ENCODE data around the gene NR2F1-AS1.

The NR2F1-AS1 gene

DNA sequence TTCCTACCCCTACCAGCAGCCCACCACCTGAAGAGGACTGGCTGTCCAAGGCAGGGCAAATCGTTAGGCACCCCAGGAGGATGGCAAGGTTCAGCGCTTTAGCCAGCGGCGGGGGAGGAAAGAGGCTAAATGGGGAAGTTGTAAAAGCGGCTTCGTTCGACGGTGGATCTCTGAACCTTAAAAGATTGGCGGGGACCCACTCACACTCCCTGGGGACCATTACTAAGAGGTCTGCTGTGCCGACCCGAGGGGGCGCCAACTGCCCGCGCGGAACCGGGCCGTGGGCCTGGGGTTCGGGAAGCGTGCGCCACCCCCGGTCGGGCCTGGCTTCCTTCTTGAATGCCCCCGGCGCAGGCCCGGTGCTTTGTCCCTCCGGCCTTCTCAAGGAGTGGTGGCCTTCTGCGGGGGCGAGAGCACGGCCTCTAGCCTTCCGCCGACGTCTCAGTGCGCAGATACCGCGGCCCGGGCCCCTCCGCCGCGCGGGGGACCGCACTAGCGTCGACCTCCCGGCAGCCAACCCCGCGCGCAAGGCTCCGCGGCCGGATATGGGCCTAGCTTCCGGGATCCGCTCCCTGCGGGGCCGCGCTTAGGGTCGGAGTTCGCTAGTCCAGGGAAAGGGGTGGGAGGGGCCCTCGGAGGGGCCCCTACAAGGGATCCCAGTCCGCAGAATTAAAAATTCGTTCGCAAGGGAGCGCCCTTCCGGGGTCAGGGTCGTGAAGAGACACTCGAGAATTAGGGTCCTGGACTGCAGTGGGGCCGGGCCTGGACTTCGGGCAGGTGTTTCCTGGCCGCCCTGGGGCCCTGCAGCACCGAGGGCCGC, 10.5 kb downstream of the NR2F1-AS1 start:
- H3K36me3 ChIP-seq (replicated peaks in 1 of 2; ENCODE audit: control insufficient read depth in 2 of 2, insufficient read depth in 2 of 2, low read length in 2 of 2), result peaks cover 0 to 72% of the 10 kb centered on the region in 2 donors
- DNase-seq (ENCODE audit: low spot score), result no peak
- peak overlapping the region; percentile 58 for H3K4me2 ChIP-seq (ENCODE audit: insufficient read depth, low read length, poor library complexity, severe bottlenecking)
- H3K4me3 ChIP-seq (ENCODE audit: low read length in 2 of 2), result no peak overlapping the region
- no peak overlapping the region for H4K8ac ChIP-seq (ENCODE audit: low read depth, low read length)
- no peak overlapping the region for H2AFZ ChIP-seq (ENCODE audit: low read length)
- peaks cover 0 to 45% (median 0%) of the 10 kb centered on the region in 3 experiments for H3K27me3 ChIP-seq (ENCODE audit: control insufficient read depth in 3 of 3, insufficient read depth in 3 of 3, low read depth in 1 of 3, low read length in 3 of 3)
- no peak overlapping the region for H2BK120ac ChIP-seq (ENCODE audit: low read depth, low read length)
- no peak overlapping the region for H3K9ac ChIP-seq (ENCODE audit: low read depth, low read length, poor library complexity)
- H2BK5ac ChIP-seq (ENCODE audit: low read length), result no peak overlapping the region
- peak overlapping the region; percentile 34 for H4K91ac ChIP-seq (ENCODE audit: low read depth, low read length, poor library complexity)
- no peak overlapping the region for H3K23ac ChIP-seq (ENCODE audit: low read depth, low read length, poor library complexity)
- peak overlapping the region; percentile 76 for H2BK12ac ChIP-seq (ENCODE audit: low read length)
- H2BK15ac ChIP-seq (ENCODE audit: low read length), result peak overlapping the region; percentile 12
- peak overlapping the region; percentile 6 for H2AK5ac ChIP-seq (ENCODE audit: low read depth, low read length)
- H3K9me3 ChIP-seq (replicated peaks in 1 of 2; ENCODE audit: control insufficient read depth in 2 of 2, insufficient read depth in 1 of 2, low read depth in 1 of 2, low read length in 2 of 2), result peaks cover 0 to 43% of the 10 kb centered on the region in 2 donors
- H3K4ac ChIP-seq (ENCODE audit: low read length), result no peak overlapping the region
- no peaks in the 10 kb centered on the region for H3K79me1 ChIP-seq (ENCODE audit: low read depth, low read length)
- no peak overlapping the region for H3K27ac ChIP-seq (replicated peaks; ENCODE audit: low read length)
- H3K14ac ChIP-seq (ENCODE audit: low read length), result no peak overlapping the region
- H3K4me1 ChIP-seq (ENCODE audit: control insufficient read depth in 2 of 2, insufficient read depth in 1 of 2, low read depth in 1 of 2, low read length in 2 of 2), result peaks cover 13 to 41% of the 10 kb centered on the region in 2 donors
- peak overlapping the region; percentile 93 for H3K18ac ChIP-seq (ENCODE audit: low read length)
- WGBS, 2 donors (ENCODE audit: extremely low coverage in 2 of 2, insufficient read length in 2 of 2, insufficient replicate concordance in 1 of 2), result no CpG with 5 or more reads among the region's 70 CpGs

DNA sequence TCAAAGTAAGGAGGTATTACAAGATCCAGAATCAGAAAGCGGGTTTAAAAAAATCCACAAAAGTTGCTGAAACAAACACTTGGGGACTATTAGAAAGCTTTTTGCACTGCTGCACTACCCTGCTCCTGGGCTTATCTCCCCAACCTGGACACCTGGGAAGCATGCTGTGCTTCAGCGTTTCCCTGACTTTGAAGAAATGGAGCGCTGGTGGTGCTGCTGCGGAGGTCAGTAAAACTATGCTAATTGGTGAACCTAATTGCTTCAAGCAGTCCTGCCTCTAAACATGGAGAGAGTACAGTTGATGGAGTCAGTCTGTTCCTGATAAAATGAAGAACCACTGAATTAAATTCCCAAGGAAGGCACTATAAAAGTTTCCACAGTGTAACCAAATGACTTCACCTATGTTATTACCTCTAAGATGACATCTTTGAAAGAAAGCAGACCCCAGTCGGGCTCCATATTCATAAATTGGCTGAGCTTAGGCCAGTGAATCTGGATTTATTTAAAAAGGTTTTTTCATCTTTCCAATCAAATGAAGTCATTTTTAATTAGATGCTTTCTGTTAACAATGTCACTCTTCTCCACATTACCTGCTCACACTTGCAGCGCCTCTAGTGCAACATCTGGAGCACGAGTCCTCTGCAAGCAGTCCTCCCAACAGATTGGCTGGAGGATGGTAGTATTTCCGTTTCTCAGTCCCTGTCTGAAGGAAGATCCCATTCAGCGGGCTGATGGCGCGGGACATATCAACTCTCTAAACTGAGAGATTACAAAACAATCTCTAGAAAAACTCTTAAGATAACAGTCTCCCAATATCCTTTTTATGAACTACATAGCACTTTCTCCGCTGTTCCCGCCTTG, 11.5 kb downstream of the NR2F1-AS1 start:
- Histone ChIP-seq H3K9ac (ENCODE audit: low read depth, low read length, poor library complexity) (no peak overlapping the region), H3K23ac (ENCODE audit: low read depth, low read length, poor library complexity) (no peak overlapping the region), H3K27me3 (ENCODE audit: control insufficient read depth in 3 of 3, insufficient read depth in 3 of 3, low read depth in 1 of 3, low read length in 3 of 3) (peaks cover 0 to 45% (median 0%) of the 10 kb centered on the region in 3 experiments), H2AFZ (ENCODE audit: low read length) (no peak overlapping the region), H2BK5ac (ENCODE audit: low read length) (no peak overlapping the region), H3K4me2 (ENCODE audit: insufficient read depth, low read length, poor library complexity, severe bottlenecking) (no peak overlapping the region), H2BK12ac (ENCODE audit: low read length) (no peak overlapping the region), H3K4me3 (ENCODE audit: low read length in 2 of 2) (no peak overlapping the region), H2BK15ac (ENCODE audit: low read length) (no peak overlapping the region), H3K14ac (ENCODE audit: low read length) (no peak overlapping the region), H2AK5ac (ENCODE audit: low read depth, low read length) (no peak overlapping the region), H3K79me1 (ENCODE audit: low read depth, low read length) (no peaks in the 10 kb centered on the region), H3K27ac (replicated peaks; ENCODE audit: low read length) (no peak overlapping the region), H4K8ac (ENCODE audit: low read depth, low read length) (no peak overlapping the region), H4K91ac (ENCODE audit: low read depth, low read length, poor library complexity) (no peak overlapping the region), H3K9me3 (replicated peaks in 1 of 2; ENCODE audit: control insufficient read depth in 2 of 2, insufficient read depth in 1 of 2, low read depth in 1 of 2, low read length in 2 of 2) (peaks cover 0 to 43% of the 10 kb centered on the region in 2 donors), H3K4ac (ENCODE audit: low read length) (no peak overlapping the region), H3K36me3 (replicated peaks in 1 of 2; ENCODE audit: control insufficient read depth in 2 of 2, insufficient read depth in 2 of 2, low read length in 2 of 2) (peaks cover 0 to 72% of the 10 kb centered on the region in 2 donors), H3K18ac (ENCODE audit: low read length) (no peak overlapping the region), H3K4me1 (ENCODE audit: control insufficient read depth in 2 of 2, insufficient read depth in 1 of 2, low read depth in 1 of 2, low read length in 2 of 2) (peaks cover 3 to 35% of the 10 kb centered on the region in 2 donors), H2BK120ac (ENCODE audit: low read depth, low read length) (no peak overlapping the region)
- no peak for DNase-seq (ENCODE audit: low spot score)
- WGBS, 2 donors (ENCODE audit: extremely low coverage in 2 of 2, insufficient read length in 2 of 2, insufficient replicate concordance in 1 of 2), result no CpG with 5 or more reads among the region's 13 CpGs

DNA sequence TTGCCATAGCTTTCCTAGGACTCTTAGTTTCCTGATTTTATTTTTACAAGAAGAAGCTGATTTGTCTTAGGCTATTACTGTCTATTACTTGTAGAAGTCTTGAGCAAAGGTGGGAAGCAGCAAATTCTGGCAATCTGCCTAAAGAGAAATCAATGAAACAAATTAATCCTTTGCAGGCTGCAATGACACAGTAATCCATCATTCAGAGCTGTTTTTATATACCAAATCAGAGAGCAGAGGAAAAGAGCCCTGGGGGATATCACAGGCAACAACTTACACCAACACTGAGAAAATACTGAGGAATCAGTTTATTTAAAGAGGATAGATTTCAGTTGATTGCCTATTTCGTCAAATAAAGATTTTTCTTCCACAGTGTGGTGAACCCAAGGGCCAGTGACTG, 13.6 kb downstream of the NR2F1-AS1 start:
- H3K27me3 ChIP-seq (ENCODE audit: control insufficient read depth in 3 of 3, insufficient read depth in 3 of 3, low read depth in 1 of 3, low read length in 3 of 3), result peaks cover 0 to 29% (median 0%) of the 10 kb centered on the region in 3 experiments
- peaks cover 0 to 64% of the 10 kb centered on the region in 2 donors for H3K36me3 ChIP-seq (replicated peaks in 1 of 2; ENCODE audit: control insufficient read depth in 2 of 2, insufficient read depth in 2 of 2, low read length in 2 of 2)
- peaks cover 0 to 34% of the 10 kb centered on the region in 2 donors for H3K9me3 ChIP-seq (replicated peaks in 1 of 2; ENCODE audit: control insufficient read depth in 2 of 2, insufficient read depth in 1 of 2, low read depth in 1 of 2, low read length in 2 of 2)
- H3K4ac ChIP-seq (ENCODE audit: low read length), result no peak overlapping the region
- no peak overlapping the region for H3K14ac ChIP-seq (ENCODE audit: low read length)
- H2AK5ac ChIP-seq (ENCODE audit: low read depth, low read length), result no peak overlapping the region
- H4K91ac ChIP-seq (ENCODE audit: low read depth, low read length, poor library complexity), result no peak overlapping the region
- no peak overlapping the region for H4K8ac ChIP-seq (ENCODE audit: low read depth, low read length)
- DNase-seq (ENCODE audit: low spot score), result no peak
- H2BK120ac ChIP-seq (ENCODE audit: low read depth, low read length), result no peak overlapping the region
- no peak overlapping the region for H3K9ac ChIP-seq (ENCODE audit: low read depth, low read length, poor library complexity)
- no peak overlapping the region for H3K18ac ChIP-seq (ENCODE audit: low read length)
- no peak overlapping the region for H3K23ac ChIP-seq (ENCODE audit: low read depth, low read length, poor library complexity)
- H3K79me1 ChIP-seq (ENCODE audit: low read depth, low read length), result no peaks in the 10 kb centered on the region
- no peak overlapping the region for H2BK5ac ChIP-seq (ENCODE audit: low read length)
- WGBS, 2 donors (ENCODE audit: extremely low coverage in 2 of 2, insufficient read length in 2 of 2, insufficient replicate concordance in 1 of 2), result no CpG with 5 or more reads among the region's 1 CpG
- no peak overlapping the region for H2AFZ ChIP-seq (ENCODE audit: low read length)
- no peak overlapping the region for H3K27ac ChIP-seq (replicated peaks; ENCODE audit: low read length)
- H3K4me2 ChIP-seq (ENCODE audit: insufficient read depth, low read length, poor library complexity, severe bottlenecking), result no peak overlapping the region
- H2BK15ac ChIP-seq (ENCODE audit: low read length), result no peak overlapping the region
- H2BK12ac ChIP-seq (ENCODE audit: low read length), result no peak overlapping the region
- peaks cover 0 to 20% of the 10 kb centered on the region in 2 donors for H3K4me1 ChIP-seq (ENCODE audit: control insufficient read depth in 2 of 2, insufficient read depth in 1 of 2, low read depth in 1 of 2, low read length in 2 of 2)
- H3K4me3 ChIP-seq (ENCODE audit: low read length in 2 of 2), result no peak overlapping the region

DNA sequence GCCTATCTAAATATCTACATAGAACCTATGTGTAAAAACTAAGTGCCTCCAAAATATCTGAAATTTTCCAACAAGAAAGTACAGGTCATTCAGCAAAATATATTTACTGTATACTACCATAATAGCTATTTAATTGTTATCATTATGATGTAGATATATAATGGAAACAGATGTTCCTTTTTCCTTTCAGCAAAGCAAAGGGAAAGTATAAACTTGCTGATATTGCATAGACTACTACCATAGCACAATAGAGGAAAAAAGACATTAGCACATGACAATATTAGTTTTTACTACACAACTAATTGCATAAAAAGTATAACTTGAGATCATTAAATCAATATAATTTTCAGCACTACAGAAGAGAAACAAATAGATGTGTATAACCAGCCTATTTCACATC, 14.9 kb downstream of the NR2F1-AS1 start:
- no peak for DNase-seq (ENCODE audit: low spot score)
- Histone ChIP-seq H3K27me3 (ENCODE audit: control insufficient read depth in 3 of 3, insufficient read depth in 3 of 3, low read depth in 1 of 3, low read length in 3 of 3) (peaks cover 0 to 16% (median 0%) of the 10 kb centered on the region in 3 experiments), H2BK5ac (ENCODE audit: low read length) (no peak overlapping the region), H3K9me3 (replicated peaks in 1 of 2; ENCODE audit: control insufficient read depth in 2 of 2, insufficient read depth in 1 of 2, low read depth in 1 of 2, low read length in 2 of 2) (peaks cover 0 to 22% of the 10 kb centered on the region in 2 donors), H2AK5ac (ENCODE audit: low read depth, low read length) (no peak overlapping the region), H4K91ac (ENCODE audit: low read depth, low read length, poor library complexity) (no peak overlapping the region), H3K14ac (ENCODE audit: low read length) (no peak overlapping the region), H4K8ac (ENCODE audit: low read depth, low read length) (no peak overlapping the region), H3K23ac (ENCODE audit: low read depth, low read length, poor library complexity) (no peak overlapping the region), H2AFZ (ENCODE audit: low read length) (no peak overlapping the region), H2BK15ac (ENCODE audit: low read length) (no peak overlapping the region), H3K36me3 (replicated peaks in 1 of 2; ENCODE audit: control insufficient read depth in 2 of 2, insufficient read depth in 2 of 2, low read length in 2 of 2) (peaks cover 0 to 64% of the 10 kb centered on the region in 2 donors), H2BK12ac (ENCODE audit: low read length) (no peak overlapping the region), H3K4me1 (ENCODE audit: control insufficient read depth in 2 of 2, insufficient read depth in 1 of 2, low read depth in 1 of 2, low read length in 2 of 2) (peaks cover 0 to 10% of the 10 kb centered on the region in 2 donors), H3K4me2 (ENCODE audit: insufficient read depth, low read length, poor library complexity, severe bottlenecking) (no peak overlapping the region), H3K4ac (ENCODE audit: low read length) (no peak overlapping the region), H3K79me1 (ENCODE audit: low read depth, low read length) (no peaks in the 10 kb centered on the region), H2BK120ac (ENCODE audit: low read depth, low read length) (no peak overlapping the region), H3K18ac (ENCODE audit: low read length) (no peak overlapping the region), H3K9ac (ENCODE audit: low read depth, low read length, poor library complexity) (no peak overlapping the region), H3K27ac (replicated peaks; ENCODE audit: low read length) (no peak overlapping the region), H3K4me3 (ENCODE audit: low read length in 2 of 2) (no peak overlapping the region)
